PC-9 (cell line): Measurements from ENCODE around the gene SLC7A8.

ENCODE experiments used
- EZH2 ChIP-seq: fragments of 200-600 bp; sonication (generic); IDR thresholded peaks from 2 replicates; pipeline ENCODE4 v1.8.0; 2017; ENCODE audit warnings: antibody characterized with exemption, low read depth
- TF ChIP-seq, protein P1 (sequence below): fragments of 200-600 bp; sonication (generic); conservative IDR thresholded peaks from 2 replicates; pipeline ENCODE4 v1.6.1; 2017; ENCODE audit warnings: mixed run types, antibody characterized with exemption, mild to moderate bottlenecking, moderate library complexity

DNA sequence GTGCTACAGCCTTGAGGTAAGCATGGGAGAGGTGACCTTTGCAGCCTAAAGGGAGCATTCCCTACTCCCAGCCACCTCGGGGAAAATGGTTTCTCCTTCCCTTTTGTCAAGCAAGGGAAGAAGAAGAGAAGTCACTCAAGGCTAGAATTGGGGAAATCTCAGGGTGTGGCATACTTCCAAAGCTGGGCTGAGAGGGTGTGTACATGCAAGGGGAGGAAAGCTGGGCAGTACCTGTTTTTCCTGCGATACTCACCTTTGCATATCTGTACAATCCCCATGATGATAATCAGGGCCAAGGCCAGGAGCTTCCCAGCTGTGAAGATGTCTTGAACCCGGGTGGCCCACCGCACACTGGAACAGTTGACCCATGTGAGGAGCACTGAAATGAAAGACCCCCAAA is 40.6 kb downstream of the SLC7A8 start:
- TF ChIP-seq EZH2 = no peak
- TF ChIP-seq, protein P1, sequence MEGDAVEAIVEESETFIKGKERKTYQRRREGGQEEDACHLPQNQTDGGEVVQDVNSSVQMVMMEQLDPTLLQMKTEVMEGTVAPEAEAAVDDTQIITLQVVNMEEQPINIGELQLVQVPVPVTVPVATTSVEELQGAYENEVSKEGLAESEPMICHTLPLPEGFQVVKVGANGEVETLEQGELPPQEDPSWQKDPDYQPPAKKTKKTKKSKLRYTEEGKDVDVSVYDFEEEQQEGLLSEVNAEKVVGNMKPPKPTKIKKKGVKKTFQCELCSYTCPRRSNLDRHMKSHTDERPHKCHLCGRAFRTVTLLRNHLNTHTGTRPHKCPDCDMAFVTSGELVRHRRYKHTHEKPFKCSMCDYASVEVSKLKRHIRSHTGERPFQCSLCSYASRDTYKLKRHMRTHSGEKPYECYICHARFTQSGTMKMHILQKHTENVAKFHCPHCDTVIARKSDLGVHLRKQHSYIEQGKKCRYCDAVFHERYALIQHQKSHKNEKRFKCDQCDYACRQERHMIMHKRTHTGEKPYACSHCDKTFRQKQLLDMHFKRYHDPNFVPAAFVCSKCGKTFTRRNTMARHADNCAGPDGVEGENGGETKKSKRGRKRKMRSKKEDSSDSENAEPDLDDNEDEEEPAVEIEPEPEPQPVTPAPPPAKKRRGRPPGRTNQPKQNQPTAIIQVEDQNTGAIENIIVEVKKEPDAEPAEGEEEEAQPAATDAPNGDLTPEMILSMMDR = no peak
